DND-41 (cell line): ENCODE data around the gene RHCE.

Experiments used
- ATAC-seq: fragments of 200-7000 bp; cut with Tn5 transposase; 3 replicates; pipeline ENCODE4 v1.9.1; 2021; ENCODE audit warnings: low read depth; ENCODE audit not compliant: insufficient read depth
- DNase-seq: peaks from one replicate; pipeline ENCODE4 v3.0.0-alpha.2; 2020
- H2AFZ ChIP-seq: 2 replicates; pipeline ENCODE4 v1.6.0; 2012; ENCODE audit warnings: low read depth, low read length
- H3K27ac ChIP-seq: 2 replicates; pipeline ENCODE4 v1.5.1; 2012; ENCODE audit warnings: low read length, inconsistent platforms
- H3K27me3 ChIP-seq: fragments of 200-600 bp; sonication (generic); 2 replicates; pipeline ENCODE4 v1.6.0; 2012; ENCODE audit warnings: low read length, mild to moderate bottlenecking, inconsistent platforms; ENCODE audit not compliant: insufficient read depth, poor library complexity
- H3K36me3 ChIP-seq: 2 replicates; pipeline ENCODE4 v1.5.1; 2012; ENCODE audit warnings: low read length, inconsistent platforms; ENCODE audit not compliant: insufficient read depth
- H3K4me1 ChIP-seq: 2 replicates; pipeline ENCODE4 v1.5.1; 2012; ENCODE audit warnings: mild to moderate bottlenecking, low read length; ENCODE audit not compliant: insufficient read depth
- H3K4me2 ChIP-seq: 2 replicates; pipeline ENCODE4 v1.6.0; 2012; ENCODE audit warnings: mild to moderate bottlenecking, moderate library complexity, low read length, inconsistent platforms; ENCODE audit not compliant: insufficient read depth
- H3K4me3 ChIP-seq, 2 experiments: fragments of 200-600 bp in 1 of 2; shearing (Covaris generic) in 1 of 2; 2 replicates each; pipeline ENCODE4 v1.5.1; 2012 to 2016; ENCODE audit warnings: inconsistent platforms in 2 of 2, low read length in 2 of 2, mild to moderate bottlenecking in 2 of 2, low read depth in 1 of 2, moderate library complexity in 1 of 2
- H3K79me2 ChIP-seq: 2 replicates; pipeline ENCODE4 v1.6.0; 2012; ENCODE audit warnings: low read length, inconsistent platforms; ENCODE audit not compliant: insufficient read depth
- H3K9ac ChIP-seq: 2 replicates; pipeline ENCODE4 v1.6.0; 2012; ENCODE audit warnings: low read depth, mild to moderate bottlenecking, inconsistent platforms, low read length, moderate library complexity
- H3K9me3 ChIP-seq: 2 replicates; pipeline ENCODE4 v1.5.1; 2012; ENCODE audit warnings: low read length, moderate library complexity, mild to moderate bottlenecking, inconsistent platforms; ENCODE audit not compliant: insufficient read depth, severe bottlenecking
- H4K20me1 ChIP-seq: 2 replicates; pipeline ENCODE4 v1.6.0; 2012; ENCODE audit warnings: low read length; ENCODE audit not compliant: insufficient read depth
- EZH2 ChIP-seq: IDR thresholded peaks from 3 replicates; pipeline ENCODE4 v1.6.1; 2012; ENCODE audit warnings: borderline replicate concordance, low read depth, mild to moderate bottlenecking, moderate library complexity, low read length, inconsistent platforms; ENCODE audit not compliant: severe bottlenecking
- TF ChIP-seq, protein P1 (sequence below): IDR thresholded peaks from 2 replicates; pipeline ENCODE4 v1.5.1; 2012; ENCODE audit warnings: borderline replicate concordance, low read length, moderate library complexity, mild to moderate bottlenecking; ENCODE audit not compliant: poor library complexity, severe bottlenecking; ENCODE audit errors: extremely low read depth

RHCE gene

GRCh38 chr1:25343872-25344271 is 76.8 kb downstream of the RHCE start:
- H3K79me2 ChIP-seq: peaks cover 89% of the 10 kb centered on the region
- peaks cover 26% of the 10 kb centered on the region for H3K4me1 ChIP-seq
- peaks cover 46% of the 10 kb centered on the region for H3K36me3 ChIP-seq
- H3K9me3 ChIP-seq: no peaks in the 10 kb centered on the region
- peaks cover 30% of the 10 kb centered on the region for H4K20me1 ChIP-seq
- no peak overlapping the region for H3K4me2 ChIP-seq
- no peak for DNase-seq
- no peaks in the 10 kb centered on the region for H3K27me3 ChIP-seq
- no peak overlapping the region for H2AFZ ChIP-seq
- TF ChIP-seq, protein P1, sequence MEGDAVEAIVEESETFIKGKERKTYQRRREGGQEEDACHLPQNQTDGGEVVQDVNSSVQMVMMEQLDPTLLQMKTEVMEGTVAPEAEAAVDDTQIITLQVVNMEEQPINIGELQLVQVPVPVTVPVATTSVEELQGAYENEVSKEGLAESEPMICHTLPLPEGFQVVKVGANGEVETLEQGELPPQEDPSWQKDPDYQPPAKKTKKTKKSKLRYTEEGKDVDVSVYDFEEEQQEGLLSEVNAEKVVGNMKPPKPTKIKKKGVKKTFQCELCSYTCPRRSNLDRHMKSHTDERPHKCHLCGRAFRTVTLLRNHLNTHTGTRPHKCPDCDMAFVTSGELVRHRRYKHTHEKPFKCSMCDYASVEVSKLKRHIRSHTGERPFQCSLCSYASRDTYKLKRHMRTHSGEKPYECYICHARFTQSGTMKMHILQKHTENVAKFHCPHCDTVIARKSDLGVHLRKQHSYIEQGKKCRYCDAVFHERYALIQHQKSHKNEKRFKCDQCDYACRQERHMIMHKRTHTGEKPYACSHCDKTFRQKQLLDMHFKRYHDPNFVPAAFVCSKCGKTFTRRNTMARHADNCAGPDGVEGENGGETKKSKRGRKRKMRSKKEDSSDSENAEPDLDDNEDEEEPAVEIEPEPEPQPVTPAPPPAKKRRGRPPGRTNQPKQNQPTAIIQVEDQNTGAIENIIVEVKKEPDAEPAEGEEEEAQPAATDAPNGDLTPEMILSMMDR: no peak
- no peak for TF ChIP-seq EZH2
- no peak overlapping the region for H3K27ac ChIP-seq
- no peak overlapping the region for H3K9ac ChIP-seq
- no peak for ATAC-seq
- no peak overlapping the region for H3K4me3 ChIP-seq

DNA sequence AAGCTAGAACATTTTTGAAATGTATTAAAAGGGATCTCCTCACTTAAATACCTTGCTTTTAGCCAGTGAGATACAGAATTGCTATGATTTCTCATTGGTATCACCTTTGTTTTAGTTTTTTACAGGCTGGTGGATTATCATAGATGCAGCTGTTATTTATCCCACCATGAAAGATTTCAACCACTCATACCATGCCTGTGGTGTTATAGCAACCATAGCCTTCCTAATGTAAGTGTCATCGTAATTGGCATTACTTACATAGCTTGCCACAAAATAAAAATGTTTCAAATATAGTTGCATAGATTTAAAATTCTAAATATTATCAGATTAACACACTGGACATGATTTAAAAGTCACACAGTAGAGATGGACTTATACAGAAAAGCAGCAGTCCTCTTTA is 77.8 kb downstream of the RHCE start:
- Histone ChIP-seq H3K4me1 (peaks cover 26% of the 10 kb centered on the region), H3K9me3 (no peaks in the 10 kb centered on the region), H3K27me3 (no peaks in the 10 kb centered on the region), H3K9ac (no peak overlapping the region), H3K79me2 (peaks cover 86% of the 10 kb centered on the region), H3K4me3 (no peak overlapping the region), H2AFZ (no peak overlapping the region), H3K36me3 (peaks cover 42% of the 10 kb centered on the region), H3K4me2 (no peak overlapping the region), H3K27ac (no peak overlapping the region), H4K20me1 (peaks cover 30% of the 10 kb centered on the region)
- DNase-seq (no peak), ATAC-seq (no peak)
- no peak for TF ChIP-seq EZH2
- TF ChIP-seq, protein P1: no peak

GRCh38 chr1:25341746-25342145 is 78.9 kb downstream of the RHCE start:
- Histone ChIP-seq H3K79me2 (peaks cover 81% of the 10 kb centered on the region), H3K9ac (no peak overlapping the region), H4K20me1 (peaks cover 27% of the 10 kb centered on the region), H3K27ac (no peak overlapping the region), H3K9me3 (no peaks in the 10 kb centered on the region), H2AFZ (no peak overlapping the region), H3K4me2 (peak overlapping the region; percentile 79; the same call in 1 of the 2 replicates), H3K4me3 (no peak overlapping the region), H3K36me3 (peaks cover 33% of the 10 kb centered on the region), H3K4me1 (peaks cover 26% of the 10 kb centered on the region), H3K27me3 (no peaks in the 10 kb centered on the region)
- no peak for TF ChIP-seq EZH2
- TF ChIP-seq, protein P1: no peak
- DNase-seq: no peak
- no peak for ATAC-seq

DNA sequence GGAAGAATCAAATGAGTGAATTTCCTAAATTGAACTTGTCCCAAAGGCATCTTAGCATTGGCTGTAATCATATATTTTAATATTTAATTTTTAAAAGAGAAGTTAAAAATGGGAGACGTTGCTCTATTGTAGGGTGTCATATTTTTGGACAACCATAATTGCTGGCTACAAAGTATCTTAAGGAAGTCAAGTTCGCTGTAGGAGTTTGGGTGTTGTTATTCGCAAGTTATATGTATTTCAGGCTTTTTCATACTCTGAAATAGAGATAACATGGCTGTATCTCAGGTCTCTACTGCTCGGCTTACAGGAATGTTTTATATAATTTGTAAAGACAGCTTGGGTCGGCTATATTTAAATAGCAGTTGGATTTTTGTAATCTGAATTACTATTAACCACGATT is 81.6 kb downstream of the RHCE start:
- Histone ChIP-seq H3K4me3 (peak overlapping the region; percentile 91 to 92), H3K27me3 (no peaks in the 10 kb centered on the region), H4K20me1 (peaks cover 26% of the 10 kb centered on the region), H3K9me3 (no peaks in the 10 kb centered on the region), H3K36me3 (peaks cover 22% of the 10 kb centered on the region), H3K27ac (peak overlapping the region; percentile 80), H3K4me2 (peak overlapping the region; percentile 79), H2AFZ (peak overlapping the region; percentile 96; the same call in 1 of the 2 replicates), H3K79me2 (peaks cover 64% of the 10 kb centered on the region), H3K9ac (peak overlapping the region; percentile 90), H3K4me1 (peaks cover 26% of the 10 kb centered on the region)
- DNase-seq (no peak), ATAC-seq (no peak)
- TF ChIP-seq, protein P1: no peak
- no peak for TF ChIP-seq EZH2
